ENCODE results near the gene FAM110D. TPM values are rescaled to one million over a fixed set of nuclear protein-coding genes. Genes with fewer than 3 reads are reported as not detected.

Gene FAM110D
- total RNA-seq, 1 experiment from 2014 or later, result 0.46 TPM

GRCh38 chr1:26161415-26162219 lies 2.7 kb downstream of the FAM110D start:
- H4K5ac ChIP-seq (ENCODE audit: insufficient read length, low read depth, low read length), result no peak overlapping the region
- peaks cover 31% of the 10 kb centered on the region; the same call in 1 of the 2 replicates for H3K27me3 ChIP-seq (ENCODE audit: insufficient read depth, low read length)
- H3K56ac ChIP-seq (ENCODE audit: insufficient read length, low read depth, low read length), result no peak overlapping the region
- H2BK20ac ChIP-seq (ENCODE audit: low read depth, low read length, poor library complexity, severe bottlenecking), result no peak overlapping the region
- no peak overlapping the region for H2BK5ac ChIP-seq (ENCODE audit: insufficient read length, low read length)
- H4K20me1 ChIP-seq (ENCODE audit: control insufficient read depth, insufficient read depth, insufficient read length), result no peaks in the 10 kb centered on the region
- no CpG with 5 or more reads among the region's 98 CpGs for WGBS (ENCODE audit: extremely low coverage, insufficient read length, low lambda C conversion rate)
- no peak overlapping the region for H2AK5ac ChIP-seq (ENCODE audit: insufficient read length, low read length)
- H3K4ac ChIP-seq (ENCODE audit: low read depth, low read length), result no peak overlapping the region
- no peak overlapping the region for H4K91ac ChIP-seq (ENCODE audit: insufficient read length, low read depth, low read length)
- H3K79me2 ChIP-seq (ENCODE audit: insufficient read depth, low read length), result no peaks in the 10 kb centered on the region
- Mint-ChIP-seq H3K9me3 (peaks cover 0 to 4% of the 10 kb centered on the region in 2 experiments; a peak in 1 of 5 replicates), H3K27me3 (ENCODE audit: low read depth) (peaks cover 91% of the 10 kb centered on the region), H3K4me3 (peak overlapping the region; percentile 51 to 80), H3K36me3 (ENCODE audit: insufficient read depth in 1 of 3, low read depth in 3 of 3) (no peaks in the 10 kb centered on the region), H3K4me1 (peaks cover 44 to 56% of the 10 kb centered on the region in 2 experiments), H3K27ac (no peak overlapping the region; a peak in 1 of 7 replicates)
- no peak overlapping the region for H2BK15ac ChIP-seq (ENCODE audit: low read depth, low read length)
- H3K14ac ChIP-seq (ENCODE audit: insufficient read depth, low read length), result peak overlapping the region; percentile 42; the same call in 1 of the 2 replicates
- H3K23me2 ChIP-seq (ENCODE audit: insufficient read length, low read depth, low read length, poor library complexity, severe bottlenecking), result peaks cover 19% of the 10 kb centered on the region
- no peak for DNase-seq
- H4K8ac ChIP-seq (replicated peaks; ENCODE audit: insufficient read length, low read depth, low read length), result no peak overlapping the region
- H3K9me3 ChIP-seq (ENCODE audit: control insufficient read depth, low read depth, low read length), result no peaks in the 10 kb centered on the region
- peak overlapping the region; percentile 45 for H3K18ac ChIP-seq (ENCODE audit: insufficient read length, low read depth, low read length)
- peak overlapping the region; percentile 46 for H3K4me2 ChIP-seq (ENCODE audit: insufficient read depth, insufficient read length, low read length)
- H2AFZ ChIP-seq (ENCODE audit: low read length), result no peak overlapping the region
- H3K4me1 ChIP-seq (ENCODE audit: insufficient read depth, low read length), result peaks cover 9% of the 10 kb centered on the region; the same call in 1 of the 2 replicates
- H3K9ac ChIP-seq (ENCODE audit: extremely low read depth, insufficient read length, low read length), result no peak overlapping the region
- no peak overlapping the region for H3K23ac ChIP-seq (ENCODE audit: insufficient read length, low read depth, low read length)
- H3K79me1 ChIP-seq (ENCODE audit: insufficient read depth, low read depth, low read length, poor library complexity, severe bottlenecking), result no peaks in the 10 kb centered on the region
- H2BK120ac ChIP-seq (ENCODE audit: low read depth, low read length, poor library complexity, severe bottlenecking), result no peak overlapping the region
- H3K27ac ChIP-seq (ENCODE audit: insufficient read length, low read depth, low read length), result no peak overlapping the region
- H3T11ph ChIP-seq (ENCODE audit: low read length), result no peak overlapping the region
- peak; percentile 33; the same call in 1 of the 3 replicates for TF ChIP-seq CTCF (conservative IDR thresholded peaks at IDR 0.05)
- no peak overlapping the region for H2BK12ac ChIP-seq (ENCODE audit: insufficient read length, low read depth, low read length)

Measured in H9 (cell line).